Measurements from ENCODE around the gene C19orf47. TPM values are rescaled to one million over a fixed set of nuclear protein-coding genes. Genes with fewer than 3 reads are reported as not detected.

C19orf47 gene
- total and polyA plus RNA-seq, 8 donors, result 0.58 to 59.7 (median 8.6) TPM

DNA sequence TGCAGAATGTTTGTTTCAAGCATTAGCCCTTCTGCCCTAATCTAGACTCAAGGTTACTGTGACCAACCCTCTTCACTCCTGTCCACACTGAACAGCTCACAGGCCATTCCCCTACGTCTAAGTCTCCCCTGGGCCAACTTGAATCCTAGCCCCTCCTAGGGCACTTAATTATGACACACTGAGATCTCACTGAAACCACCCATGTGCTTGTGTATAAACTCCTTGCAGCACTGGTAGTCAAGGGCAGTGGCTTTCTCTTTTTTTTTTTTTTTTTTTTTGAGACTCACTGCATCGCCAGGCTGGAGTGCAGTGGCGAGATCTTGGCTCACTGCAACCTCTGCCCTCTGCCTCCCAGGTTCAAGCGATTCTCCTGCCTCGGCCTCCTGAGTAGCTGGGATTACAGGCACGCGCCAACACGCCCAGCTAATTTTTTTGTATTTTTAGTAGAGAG is 61.2 kb downstream of the C19orf47 start:
- no peak for TF ChIP-seq POLR2AphosphoS5 (IDR thresholded peaks at IDR 0.05)
- TF ChIP-seq EP300 (IDR thresholded peaks at IDR 0.05), result no peak
- TF ChIP-seq POLR2A (IDR thresholded peaks at IDR 0.05), result no peak
- TF ChIP-seq, protein P1, sequence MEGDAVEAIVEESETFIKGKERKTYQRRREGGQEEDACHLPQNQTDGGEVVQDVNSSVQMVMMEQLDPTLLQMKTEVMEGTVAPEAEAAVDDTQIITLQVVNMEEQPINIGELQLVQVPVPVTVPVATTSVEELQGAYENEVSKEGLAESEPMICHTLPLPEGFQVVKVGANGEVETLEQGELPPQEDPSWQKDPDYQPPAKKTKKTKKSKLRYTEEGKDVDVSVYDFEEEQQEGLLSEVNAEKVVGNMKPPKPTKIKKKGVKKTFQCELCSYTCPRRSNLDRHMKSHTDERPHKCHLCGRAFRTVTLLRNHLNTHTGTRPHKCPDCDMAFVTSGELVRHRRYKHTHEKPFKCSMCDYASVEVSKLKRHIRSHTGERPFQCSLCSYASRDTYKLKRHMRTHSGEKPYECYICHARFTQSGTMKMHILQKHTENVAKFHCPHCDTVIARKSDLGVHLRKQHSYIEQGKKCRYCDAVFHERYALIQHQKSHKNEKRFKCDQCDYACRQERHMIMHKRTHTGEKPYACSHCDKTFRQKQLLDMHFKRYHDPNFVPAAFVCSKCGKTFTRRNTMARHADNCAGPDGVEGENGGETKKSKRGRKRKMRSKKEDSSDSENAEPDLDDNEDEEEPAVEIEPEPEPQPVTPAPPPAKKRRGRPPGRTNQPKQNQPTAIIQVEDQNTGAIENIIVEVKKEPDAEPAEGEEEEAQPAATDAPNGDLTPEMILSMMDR (IDR thresholded peaks at IDR 0.05), result no peak
- no peaks in the 10 kb centered on the region for H3K9me3 ChIP-seq
- H3K4me1 ChIP-seq, result peaks cover 19 to 37% (median 32%) of the 10 kb centered on the region in 4 donors
- peaks cover 0 to 6% (median 2%) of the 10 kb centered on the region in 4 donors for H3K36me3 ChIP-seq
- H3K27me3 ChIP-seq, result no peaks in the 10 kb centered on the region
- intact Hi-C loops (cut with DNase I; ENCODE audit: low total_unique reads), result no loop called here
- H3K27ac ChIP-seq, result peak overlapping the region in 4 of 5 donors; percentile 37 to 97 (median 96)
- 81 to 92% (median 88%) methylated on average over 8 of the region's 8 CpGs for WGBS, 5 donors
- no peak for DNase-seq
- no peak overlapping the region for H3K4me3 ChIP-seq

DNA sequence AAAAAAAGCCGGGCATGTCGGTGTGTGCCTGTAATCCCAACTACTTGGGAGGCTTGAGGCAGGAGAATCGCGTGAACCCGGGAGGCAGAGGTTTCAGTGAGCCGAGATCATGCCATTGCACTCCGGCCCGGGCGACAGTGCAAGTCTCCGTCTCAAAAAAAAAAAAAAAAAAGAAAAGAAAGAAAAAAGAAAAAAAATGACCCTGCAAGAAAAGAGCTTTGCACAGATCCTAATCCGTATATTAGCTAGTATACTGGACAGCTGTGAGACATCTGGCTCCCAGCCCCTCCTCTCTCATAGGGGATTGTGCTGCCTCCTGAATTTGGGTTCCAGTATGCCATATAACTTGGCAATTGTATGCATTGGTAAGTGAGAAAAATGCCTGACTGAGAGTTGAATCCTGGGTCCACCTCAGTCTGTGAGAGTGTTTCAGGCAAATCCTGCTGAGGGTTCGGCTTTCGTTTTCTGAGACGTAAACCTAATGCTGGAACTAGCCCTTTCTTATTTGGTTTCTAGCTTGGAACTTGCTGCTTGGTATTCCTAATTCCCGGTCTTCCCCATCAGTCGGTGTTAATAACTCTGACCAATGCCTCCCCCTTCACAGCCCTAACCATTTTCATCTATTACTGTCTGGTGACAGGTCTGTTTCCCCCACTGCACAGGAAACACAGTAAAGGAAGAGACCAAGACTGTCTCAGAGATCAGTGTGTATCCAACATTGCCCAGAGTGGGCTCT is 61.8 kb downstream of the C19orf47 start:
- Histone ChIP-seq H3K4me1 (peaks cover 23 to 43% (median 38%) of the 10 kb centered on the region in 4 donors), H3K4me3 (peak overlapping the region; percentile 4 to 99 (median 96)), H3K27ac (peak overlapping the region; percentile 87 to 97 (median 96)), H3K36me3 (peaks cover 0 to 11% (median 4%) of the 10 kb centered on the region in 4 donors), H3K9me3 (no peaks in the 10 kb centered on the region), H3K27me3 (no peaks in the 10 kb centered on the region)
- TF ChIP-seq, protein P1 (IDR thresholded peaks at IDR 0.05), result no peak
- TF ChIP-seq POLR2AphosphoS5 (IDR thresholded peaks at IDR 0.05) (no peak), POLR2A (IDR thresholded peaks at IDR 0.05) (no peak)
- WGBS, 5 donors, result 59 to 78% (median 71%) methylated on average over 16 of the region's 16 CpGs
- intact Hi-C loops (cut with DNase I; ENCODE audit: low total_unique reads), result no loop called here
- peak in 1 of 2 donors; percentile 62 for DNase-seq

DNA sequence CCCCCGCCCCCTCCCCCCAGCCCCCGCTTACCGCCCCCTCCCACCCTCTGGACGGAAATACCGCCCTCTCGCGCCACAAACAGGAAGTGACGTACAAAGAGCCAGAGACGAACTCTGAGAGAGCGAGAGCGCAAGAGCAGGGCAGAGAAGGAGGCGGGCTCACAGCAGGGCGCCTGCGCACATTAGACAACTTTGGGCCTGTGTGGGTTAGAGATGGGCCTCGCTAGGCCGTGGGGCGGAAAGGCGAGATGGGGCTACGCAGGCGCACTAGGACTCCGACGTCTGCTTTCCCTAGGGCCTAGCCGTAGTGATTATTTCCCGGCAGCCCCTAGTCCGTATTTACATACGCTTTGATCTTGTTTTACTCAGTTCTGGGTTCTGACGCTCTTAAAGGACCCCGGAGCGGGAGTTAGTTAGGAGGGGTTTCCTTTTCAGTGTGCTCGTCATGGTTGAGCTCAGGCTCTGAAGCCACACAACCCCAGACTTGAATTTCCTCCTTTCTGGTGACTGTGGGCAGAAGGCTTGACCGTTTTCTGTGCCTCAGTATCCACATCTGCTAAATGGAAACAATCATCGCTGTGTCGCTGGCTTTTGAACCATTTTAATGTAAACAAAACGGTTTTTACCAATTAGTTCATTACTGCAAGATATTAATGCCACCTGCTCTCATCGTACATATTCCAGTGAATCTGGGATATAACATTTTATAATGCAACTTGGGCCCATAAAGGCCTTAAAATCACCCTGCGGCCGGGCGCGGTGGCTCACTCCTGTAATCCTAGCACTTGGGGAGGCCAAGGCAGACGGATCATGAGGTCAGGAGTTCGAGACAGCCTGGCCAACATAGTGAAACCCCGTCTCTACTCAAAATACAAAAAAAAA is 62.6 kb downstream of the C19orf47 start:
- Histone ChIP-seq H3K27ac (peak overlapping the region; percentile 94 to 97 (median 97)), H3K4me3 (peak overlapping the region; percentile 94 to 99 (median 96)), H3K36me3 (peaks cover 0 to 12% (median 4%) of the 10 kb centered on the region in 4 donors), H3K9me3 (no peaks in the 10 kb centered on the region), H3K4me1 (peaks cover 31 to 51% (median 46%) of the 10 kb centered on the region in 4 donors), H3K27me3 (no peaks in the 10 kb centered on the region)
- TF ChIP-seq POLR2AphosphoS5 (IDR thresholded peaks at IDR 0.05) (peak; percentile 38 to 89 (median 87)), POLR2A (IDR thresholded peaks at IDR 0.05) (no peak), EP300 (IDR thresholded peaks at IDR 0.05) (peak; percentile 8)
- TF ChIP-seq, protein P1 (IDR thresholded peaks at IDR 0.05), result peak in 1 of 7 experiments; percentile 11
- 14 to 27% (median 16%) methylated on average over 22 to 42 of the region's 42 CpGs for WGBS, 5 donors
- intact Hi-C loops (cut with DNase I; ENCODE audit: low total_unique reads), result no loop called here
- DNase-seq, result peak; percentile 99 to 100
